Astrocyte of the cerebellum (primary cell): Measurements from ENCODE around the gene FOXN1.

ENCODE experiments used
- DNase-seq: peaks from one replicate; pipeline ENCODE4 v3.0.0-alpha.2; 2011; ENCODE audit warnings: low read depth
- H3K4me3 ChIP-seq: 2 replicates; pipeline ENCODE4 v1.5.1; 2011; ENCODE audit warnings: mild to moderate bottlenecking, low read depth, low read length, moderate library complexity
- in situ Hi-C: cut with HindIII; loops from 2 replicates; pipeline ENCODE4 v1.10.0; 2017; ENCODE audit warnings: low sequenced_read_pairs
- TF ChIP-seq, protein P1 (sequence below): IDR thresholded peaks from 2 replicates; pipeline ENCODE4 v1.5.1; 2012; ENCODE audit warnings: low read length, low read depth, moderate library complexity, mild to moderate bottlenecking; ENCODE audit errors: missing control alignments

The FOXN1 gene

DNA sequence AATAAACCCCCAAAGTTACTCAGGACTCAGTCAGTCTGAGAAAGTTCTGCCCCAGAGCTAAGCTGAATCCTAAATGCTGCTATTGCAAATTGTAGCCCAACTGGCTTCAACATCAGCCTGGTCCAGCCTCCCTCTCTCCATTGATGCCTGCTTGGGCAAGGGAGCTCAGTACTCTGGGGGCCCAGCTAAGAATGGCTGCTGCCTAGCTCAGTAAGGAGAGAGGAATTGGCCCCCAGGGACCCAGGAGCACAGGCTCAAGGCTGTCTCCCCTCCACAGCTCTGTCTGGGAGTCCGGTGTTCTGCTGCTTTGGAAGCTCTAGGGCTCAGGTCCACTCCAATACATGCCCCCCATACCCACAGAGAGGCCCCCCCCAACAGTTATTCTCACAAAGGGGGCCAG lies 44.7 kb downstream of the FOXN1 start:
- in situ Hi-C loops, result no loop called here
- H3K4me3 ChIP-seq, result no peak overlapping the region
- DNase-seq, result no peak
- TF ChIP-seq, protein P1, sequence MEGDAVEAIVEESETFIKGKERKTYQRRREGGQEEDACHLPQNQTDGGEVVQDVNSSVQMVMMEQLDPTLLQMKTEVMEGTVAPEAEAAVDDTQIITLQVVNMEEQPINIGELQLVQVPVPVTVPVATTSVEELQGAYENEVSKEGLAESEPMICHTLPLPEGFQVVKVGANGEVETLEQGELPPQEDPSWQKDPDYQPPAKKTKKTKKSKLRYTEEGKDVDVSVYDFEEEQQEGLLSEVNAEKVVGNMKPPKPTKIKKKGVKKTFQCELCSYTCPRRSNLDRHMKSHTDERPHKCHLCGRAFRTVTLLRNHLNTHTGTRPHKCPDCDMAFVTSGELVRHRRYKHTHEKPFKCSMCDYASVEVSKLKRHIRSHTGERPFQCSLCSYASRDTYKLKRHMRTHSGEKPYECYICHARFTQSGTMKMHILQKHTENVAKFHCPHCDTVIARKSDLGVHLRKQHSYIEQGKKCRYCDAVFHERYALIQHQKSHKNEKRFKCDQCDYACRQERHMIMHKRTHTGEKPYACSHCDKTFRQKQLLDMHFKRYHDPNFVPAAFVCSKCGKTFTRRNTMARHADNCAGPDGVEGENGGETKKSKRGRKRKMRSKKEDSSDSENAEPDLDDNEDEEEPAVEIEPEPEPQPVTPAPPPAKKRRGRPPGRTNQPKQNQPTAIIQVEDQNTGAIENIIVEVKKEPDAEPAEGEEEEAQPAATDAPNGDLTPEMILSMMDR, result no peak

DNA sequence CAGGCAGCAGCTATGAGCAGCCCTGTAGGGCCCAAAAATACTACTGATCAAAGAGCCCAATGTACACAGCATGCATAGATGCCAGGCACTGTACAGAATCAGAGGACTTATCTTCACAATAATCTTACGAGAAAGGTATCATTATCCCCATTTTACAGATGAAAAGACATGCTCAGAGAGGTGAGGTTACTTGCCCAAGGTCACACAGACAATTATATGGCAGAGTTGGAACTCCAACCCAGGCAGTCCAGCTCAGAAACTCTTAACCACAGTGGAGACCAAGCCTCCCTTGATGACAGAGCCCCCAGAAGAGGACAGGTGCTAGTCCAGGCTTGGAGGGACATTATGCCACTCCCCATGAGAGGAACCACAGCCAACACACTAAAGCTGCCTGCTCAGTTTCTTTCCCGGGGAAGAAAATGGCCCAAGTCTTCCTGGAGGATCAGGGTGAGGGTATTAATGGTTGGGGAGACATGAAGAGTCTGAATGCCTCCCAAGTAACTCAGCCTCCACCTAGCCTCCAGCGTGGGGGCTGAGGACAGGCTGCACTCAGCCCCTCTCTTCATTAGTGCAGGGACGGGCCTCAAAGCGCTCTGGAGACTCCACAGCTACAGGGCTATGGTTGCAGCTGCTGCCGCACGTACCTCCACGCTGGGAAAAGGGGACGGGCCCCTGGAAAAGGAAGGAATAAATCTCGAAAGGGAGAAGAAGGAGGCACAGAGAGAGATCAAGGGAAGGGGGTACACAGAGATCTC lies 45.5 kb downstream of the FOXN1 start:
- no peak for DNase-seq

DNA sequence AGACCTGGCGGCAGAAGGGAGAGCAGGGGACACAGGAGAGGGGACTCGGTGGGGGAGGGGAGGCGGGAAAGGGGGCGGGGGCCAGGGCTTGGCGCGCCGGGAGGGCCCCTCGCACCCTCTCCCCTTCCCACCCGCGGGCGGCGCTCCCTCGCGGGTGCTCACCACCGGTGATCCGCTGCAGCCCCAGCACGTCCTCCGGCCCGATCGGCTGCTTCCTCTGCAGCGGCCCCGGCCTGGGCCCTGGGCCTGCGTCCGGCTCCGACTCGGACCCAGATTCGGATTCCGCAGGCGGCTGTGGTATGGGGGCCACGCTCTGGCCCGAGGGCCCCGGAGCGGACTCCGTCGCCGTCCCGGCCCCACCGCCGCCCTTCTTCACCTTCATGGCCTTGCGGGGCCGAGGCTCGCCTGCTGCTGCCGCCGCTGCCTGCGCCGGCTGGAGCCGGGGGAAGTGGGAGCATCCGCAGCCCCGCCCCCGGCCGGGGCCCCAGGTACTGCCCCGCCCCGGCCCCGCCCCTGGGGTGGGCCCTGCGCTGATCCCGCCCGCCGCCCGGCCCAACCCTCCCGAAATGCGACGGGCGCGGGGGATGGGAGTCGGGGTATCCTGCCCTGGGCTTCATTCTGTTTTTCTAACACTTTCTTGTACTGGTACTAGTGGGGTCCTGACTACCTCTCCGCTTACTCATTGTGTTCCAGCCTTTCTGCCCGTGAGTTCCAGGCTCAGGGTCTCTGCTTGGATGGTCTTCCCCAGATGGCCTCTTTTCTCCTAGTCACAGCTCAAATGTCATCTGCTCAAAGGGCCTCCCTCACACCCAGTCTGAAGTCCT lies 46.2 kb downstream of the FOXN1 start, which contains the start of gene UNC119:
TSS of gene UNC119 (minus strand) at position 449 of the 824 bp plus-strand sequence. CDS start at position 382, 67 bp downstream.
- in situ Hi-C loops, result no loop called here
- peak within 1 kb of the TSS; percentile 74 for H3K4me3 ChIP-seq

More for the DNA sequence above, 45.5 kb downstream of the FOXN1 start:
- H3K4me3 ChIP-seq, result peak overlapping the region; percentile 74
- TF ChIP-seq, protein P1, result no peak
- in situ Hi-C loops, result no loop called here

DNA sequence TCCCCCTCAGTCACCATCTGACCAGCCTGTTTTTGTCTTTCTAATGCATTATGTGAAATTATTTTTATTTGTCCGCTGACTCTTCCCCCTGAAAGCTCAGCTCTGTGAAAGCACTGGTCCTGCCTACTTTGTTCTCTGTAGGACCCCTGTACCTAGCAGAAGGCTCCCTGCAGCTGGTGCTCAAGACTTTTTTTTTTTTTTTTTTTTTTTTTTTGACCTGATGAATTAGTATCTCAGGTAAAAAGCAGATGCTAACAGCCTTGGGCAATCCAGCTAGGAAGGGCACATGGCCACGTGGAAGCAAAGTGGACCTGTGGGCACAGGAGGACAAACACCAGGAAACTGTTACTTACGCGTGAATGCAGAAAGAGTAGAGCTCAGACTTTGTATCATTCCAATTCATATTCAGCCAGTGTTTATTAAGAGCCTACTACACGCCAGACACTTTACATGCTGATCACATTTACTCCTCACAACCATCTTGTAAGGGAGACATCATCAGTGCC lies 46.9 kb downstream of the FOXN1 start:
- in situ Hi-C loops, result no loop called here
- TF ChIP-seq, protein P1, result no peak
- H3K4me3 ChIP-seq, result no peak overlapping the region
- no peak for DNase-seq

More for the DNA sequence above, 46.2 kb downstream of the FOXN1 start, which contains the start of gene UNC119:
- TF ChIP-seq, protein P1, result no peak
- DNase-seq, result peak; percentile 19

GRCh38 chr17:28554565-28554964 lies 48.4 kb downstream of the FOXN1 start:
- TF ChIP-seq, protein P1, result no peak
- in situ Hi-C loops, result no loop called here
- DNase-seq, result no peak
- no peak overlapping the region for H3K4me3 ChIP-seq

DNA sequence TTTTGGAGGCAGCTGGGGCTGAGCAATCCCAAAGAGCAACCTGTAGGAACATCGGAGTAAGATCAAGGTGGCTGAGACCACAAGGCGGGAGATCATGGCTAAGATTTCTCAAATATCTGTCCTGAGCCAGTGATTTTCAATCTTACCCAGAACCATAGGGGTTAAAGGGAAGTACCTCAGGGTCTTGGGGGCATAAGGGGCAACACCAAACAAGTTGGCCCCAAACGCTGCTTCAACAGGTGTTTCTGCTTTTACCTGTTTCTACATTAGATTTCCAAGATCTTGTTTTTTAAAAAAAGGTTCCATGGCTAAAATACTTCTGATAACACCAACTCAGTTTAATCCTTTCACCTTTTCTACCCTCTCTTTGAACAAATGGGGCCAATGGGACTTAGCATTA lies 48.9 kb downstream of the FOXN1 start:
- in situ Hi-C loops, result no loop called here
- TF ChIP-seq, protein P1, result no peak
- H3K4me3 ChIP-seq, result no peak overlapping the region
- DNase-seq, result no peak
